Left lung (tissue), 10 donors: ENCODE data around the gene AMBP. TPM values are rescaled to one million over a fixed set of nuclear protein-coding genes. Genes with fewer than 3 reads are reported as not detected.

Source experiments
- ATAC-seq: fragments of 200-7000 bp; cut with Tn5 transposase; one replicate; pipeline ENCODE4 v1.9.1; 2020; ENCODE audit warnings: moderate library complexity
- DNase-seq, 4 donors: peaks; one replicate each; pipeline ENCODE4 v3.0.0-alpha.2; 2013 to 2020
- H3K27ac ChIP-seq, 2 donors: fragments of 200-600 bp; sonication (generic) in 1 of 2; one replicate each; pipeline versions ENCODE4 v1.5.0 to v1.8.0; 2020 to 2021
- H3K27me3 ChIP-seq, 2 donors: fragments of 200-600 bp; sonication (generic) in 1 of 2; one replicate each; pipeline versions ENCODE4 v1.5.0 to v1.8.0; 2020 to 2021
- H3K36me3 ChIP-seq, 2 donors: fragments of 200-600 bp; sonication (generic) in 1 of 2; one replicate each; pipeline versions ENCODE4 v1.5.0 to v1.8.0; 2020 to 2021
- H3K4me1 ChIP-seq, 2 donors: fragments of 200-600 bp; one replicate each; pipeline ENCODE4 v1.8.0; 2021
- H3K4me3 ChIP-seq, 2 donors: fragments of 200-600 bp; sonication (generic) in 1 of 2; one replicate each; pipeline versions ENCODE4 v1.5.0 to v1.8.0; 2020 to 2021; ENCODE audit warnings: mild to moderate bottlenecking in 1 of 2
- H3K9me3 ChIP-seq, 2 donors: fragments of 200-600 bp; sonication (generic) in 1 of 2; one replicate each; pipeline versions ENCODE4 v1.5.0 to v1.8.0; 2020 to 2021
- intact Hi-C, 2 donors: fragments of 100-400 bp; cut with DNase I; formaldehyde crosslinking; loops; one replicate each; pipeline versions ENCODE4 v1.11.2 to v1.14.2; 2022
- polyA plus RNA-seq, 6 donors: library from polyadenylated mRNA; unstranded; fragments of 120-200 nt; gene quantifications; one replicate each; pipeline ENCODE4 v1.2.1, GENCODE V29; 2013; ENCODE audit not compliant: insufficient read length in 6 of 6
- total RNA-seq, 2 donors: library from RNA; stranded (reverse); fragmentation: NEBNext Ultra II Directional; extraction: Animal tissue kit (Norgen Biotek cat#: 25700); gene quantifications; one replicate each; pipeline ENCODE4 v1.2.1, GENCODE V29; 2021
- TF ChIP-seq, protein P1 (sequence below), 2 donors: fragments of 200-600 bp; sonication (generic) in 1 of 2; IDR thresholded peaks; one replicate each; pipeline versions ENCODE4 v1.5.0 to v1.8.0; 2021; ENCODE audit warnings: antibody characterized with exemption in 2 of 2
- donor health status: DM: no; HTN: yes; CAD: no.
- donor health status: DM: no; HTN: no; CAD: no.

The AMBP gene
- total and polyA plus RNA-seq, 8 donors: 1.2 to 5.5 (median 2.5) TPM; not detected in 1

- no peak for ATAC-seq
- Histone ChIP-seq H3K36me3 (no peaks in the 10 kb centered on the region), H3K9me3 (no peaks in the 10 kb centered on the region), H3K27me3 (peaks cover 0 to 5% of the 10 kb centered on the region in 2 donors), H3K27ac (no peak overlapping the region), H3K4me3 (no peak overlapping the region), H3K4me1 (peaks cover 0 to 5% of the 10 kb centered on the region in 2 donors)
- peak in 1 of 4 donors; percentile 28 for DNase-seq
- intact Hi-C loops: no loop called here
- TF ChIP-seq, protein P1, sequence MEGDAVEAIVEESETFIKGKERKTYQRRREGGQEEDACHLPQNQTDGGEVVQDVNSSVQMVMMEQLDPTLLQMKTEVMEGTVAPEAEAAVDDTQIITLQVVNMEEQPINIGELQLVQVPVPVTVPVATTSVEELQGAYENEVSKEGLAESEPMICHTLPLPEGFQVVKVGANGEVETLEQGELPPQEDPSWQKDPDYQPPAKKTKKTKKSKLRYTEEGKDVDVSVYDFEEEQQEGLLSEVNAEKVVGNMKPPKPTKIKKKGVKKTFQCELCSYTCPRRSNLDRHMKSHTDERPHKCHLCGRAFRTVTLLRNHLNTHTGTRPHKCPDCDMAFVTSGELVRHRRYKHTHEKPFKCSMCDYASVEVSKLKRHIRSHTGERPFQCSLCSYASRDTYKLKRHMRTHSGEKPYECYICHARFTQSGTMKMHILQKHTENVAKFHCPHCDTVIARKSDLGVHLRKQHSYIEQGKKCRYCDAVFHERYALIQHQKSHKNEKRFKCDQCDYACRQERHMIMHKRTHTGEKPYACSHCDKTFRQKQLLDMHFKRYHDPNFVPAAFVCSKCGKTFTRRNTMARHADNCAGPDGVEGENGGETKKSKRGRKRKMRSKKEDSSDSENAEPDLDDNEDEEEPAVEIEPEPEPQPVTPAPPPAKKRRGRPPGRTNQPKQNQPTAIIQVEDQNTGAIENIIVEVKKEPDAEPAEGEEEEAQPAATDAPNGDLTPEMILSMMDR (IDR thresholded peaks at IDR 0.05): no peak
Measured at GRCh38 chr9:114116126-114116747, 38.1 kb upstream of the AMBP start.

GRCh38 chr9:114115654-114116125 is 37.6 kb upstream of the AMBP start:
- Histone ChIP-seq H3K4me3 (no peak overlapping the region), H3K9me3 (no peaks in the 10 kb centered on the region), H3K27ac (no peak overlapping the region), H3K36me3 (no peaks in the 10 kb centered on the region), H3K27me3 (peaks cover 0 to 5% of the 10 kb centered on the region in 2 donors), H3K4me1 (peaks cover 0 to 5% of the 10 kb centered on the region in 2 donors)
- DNase-seq (peak in 1 of 4 donors; percentile 2), ATAC-seq (no peak)
- intact Hi-C loops: no loop called here
- TF ChIP-seq, protein P1 (IDR thresholded peaks at IDR 0.05): no peak

DNA sequence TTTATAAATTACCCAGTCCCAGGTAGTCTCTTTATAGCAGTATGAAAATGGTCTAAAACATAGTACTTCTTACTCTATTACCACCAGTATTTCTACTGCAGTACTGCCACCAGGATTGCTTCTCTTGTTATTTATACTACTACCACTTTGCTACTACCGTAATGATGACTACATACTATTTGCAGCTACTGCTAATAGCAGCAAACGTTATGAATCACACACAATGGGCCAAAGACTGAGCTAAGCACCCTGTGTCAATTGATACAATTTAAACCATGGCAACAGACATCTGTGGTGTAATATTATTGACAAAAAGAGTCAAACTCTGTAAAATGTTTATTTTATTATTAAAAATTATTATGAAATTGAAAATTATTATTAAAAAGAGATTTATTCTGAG is 36.3 kb upstream of the AMBP start:
- TF ChIP-seq, protein P1 (IDR thresholded peaks at IDR 0.05): no peak
- no peaks in the 10 kb centered on the region for H3K36me3 ChIP-seq
- no peaks in the 10 kb centered on the region for H3K27me3 ChIP-seq
- no peak for ATAC-seq
- peaks cover 5 to 6% of the 10 kb centered on the region in 2 donors for H3K4me1 ChIP-seq
- DNase-seq: no peak
- no peaks in the 10 kb centered on the region for H3K9me3 ChIP-seq
- H3K27ac ChIP-seq: no peak overlapping the region
- intact Hi-C loops: no loop called here
- H3K4me3 ChIP-seq: no peak overlapping the region

DNA sequence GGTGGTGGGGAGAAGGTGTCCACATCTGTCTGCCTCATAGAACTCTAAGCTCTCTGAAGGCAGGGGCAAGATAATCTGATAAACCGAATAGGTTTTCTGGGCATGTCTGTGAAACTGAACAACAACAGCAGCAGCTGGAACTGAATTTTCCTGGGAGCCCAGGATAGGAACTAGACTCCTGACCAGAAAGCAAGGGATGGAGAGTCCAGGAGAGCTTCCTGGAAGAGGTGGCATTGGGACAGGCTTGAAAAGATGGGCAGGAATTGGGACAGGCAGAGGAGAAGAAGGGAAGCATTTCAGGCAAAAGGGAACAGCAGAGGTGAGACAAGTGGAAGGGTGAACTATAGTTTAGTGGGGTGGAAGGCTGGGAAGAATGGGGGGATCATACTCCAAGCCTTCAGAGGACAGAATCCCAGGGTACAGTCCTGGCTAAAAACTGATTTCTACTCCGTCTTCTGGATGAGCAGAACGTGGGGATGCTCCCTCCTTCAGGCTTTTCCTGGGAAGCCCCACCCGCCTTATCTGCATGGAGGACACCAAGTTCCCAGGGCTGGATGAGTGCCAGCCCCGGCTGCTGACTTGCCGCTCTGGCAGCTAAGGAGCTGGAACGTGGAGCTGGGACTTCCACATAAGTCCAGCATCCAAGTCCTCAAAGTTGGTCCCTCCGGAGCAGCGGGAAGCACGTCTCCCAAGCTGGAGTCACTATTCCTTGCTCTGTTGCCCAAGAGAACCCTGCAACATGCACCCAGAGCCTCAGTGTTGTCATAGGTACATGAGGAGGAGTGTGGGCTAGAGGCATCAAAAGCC is 34.9 kb upstream of the AMBP start:
- H3K36me3 ChIP-seq: no peaks in the 10 kb centered on the region
- TF ChIP-seq, protein P1 (IDR thresholded peaks at IDR 0.05): no peak
- H3K9me3 ChIP-seq: no peaks in the 10 kb centered on the region
- ATAC-seq (no peak), DNase-seq (peak in 2 of 4 donors; percentile 43 to 79)
- H3K4me3 ChIP-seq: no peak overlapping the region
- no peaks in the 10 kb centered on the region for H3K27me3 ChIP-seq
- intact Hi-C loops: no loop called here
- peaks cover 2 to 6% of the 10 kb centered on the region in 2 donors for H3K4me1 ChIP-seq
- no peak overlapping the region for H3K27ac ChIP-seq

- H3K27ac ChIP-seq: no peak overlapping the region
- H3K27me3 ChIP-seq: no peaks in the 10 kb centered on the region
- TF ChIP-seq, protein P1 (IDR thresholded peaks at IDR 0.05): no peak
- H3K4me1 ChIP-seq: peaks cover 2 to 6% of the 10 kb centered on the region in 2 donors
- H3K4me3 ChIP-seq: no peak overlapping the region
- DNase-seq (peak in 1 of 4 donors; percentile 5), ATAC-seq (no peak)
- intact Hi-C loops: no loop called here
- no peaks in the 10 kb centered on the region for H3K9me3 ChIP-seq
- H3K36me3 ChIP-seq: no peaks in the 10 kb centered on the region
Measured at GRCh38 chr9:114112325-114112724, 34.2 kb upstream of the AMBP start.
